Muscle layer of colon (tissue), 2 donors: ENCODE data around the gene STATH.

Experiments
- H3K27ac ChIP-seq: one replicate; pipeline ENCODE4 v1.7.0; 2013; ENCODE audit warnings: low read depth, mild to moderate bottlenecking, low read length, moderate library complexity
- H3K27me3 ChIP-seq, 2 donors: one replicate each; pipeline ENCODE4 v1.7.0; 2013; ENCODE audit warnings: low read length in 2 of 2, mild to moderate bottlenecking in 2 of 2; ENCODE audit not compliant: insufficient read depth in 2 of 2, control insufficient read depth in 1 of 2
- H3K36me3 ChIP-seq: one replicate; pipeline ENCODE4 v1.7.0; 2013; ENCODE audit warnings: mild to moderate bottlenecking, low read length; ENCODE audit not compliant: insufficient read depth
- H3K4me1 ChIP-seq: one replicate; pipeline ENCODE4 v1.7.0; 2013; ENCODE audit warnings: mild to moderate bottlenecking, low read length; ENCODE audit not compliant: insufficient read depth
- H3K4me3 ChIP-seq, 2 donors: one replicate each; pipeline ENCODE4 v1.7.0; 2013; ENCODE audit warnings: low read length in 2 of 2, low read depth in 1 of 2, mild to moderate bottlenecking in 1 of 2, moderate library complexity in 1 of 2
- H3K9ac ChIP-seq: one replicate; pipeline ENCODE4 v1.7.0; 2013; ENCODE audit warnings: low read length
- H3K9me3 ChIP-seq: one replicate; pipeline ENCODE4 v1.7.0; 2013; ENCODE audit warnings: mild to moderate bottlenecking, low read length
- donor health status: abdominal sarcoma.
- donor health status: Adenocarcinoma of cecum.

The STATH gene

GRCh38 chr4:69995526-69996016 lies at the start of gene STATH:
STATH (plus strand) TSS chr4:69995966; CDS start chr4:69998438, 2,472 bp downstream.
- H3K9ac ChIP-seq: no peak within 1 kb of the TSS
- no peak within 1 kb of the TSS for H3K27ac ChIP-seq
- no peaks in the 10 kb centered on the region for H3K27me3 ChIP-seq
- H3K4me3 ChIP-seq: no peak within 1 kb of the TSS
- no peaks in the 10 kb centered on the region for H3K9me3 ChIP-seq
- H3K4me1 ChIP-seq: no peaks in the 10 kb centered on the region
- H3K36me3 ChIP-seq: no peaks in the 10 kb centered on the region

GRCh38 chr4:69951602-69952001 lies 44.2 kb upstream of the STATH start:
- no peaks in the 10 kb centered on the region for H3K4me1 ChIP-seq
- H3K27me3 ChIP-seq: no peaks in the 10 kb centered on the region
- H3K9ac ChIP-seq: no peak overlapping the region
- H3K36me3 ChIP-seq: no peaks in the 10 kb centered on the region
- no peaks in the 10 kb centered on the region for H3K9me3 ChIP-seq
- no peak overlapping the region for H3K27ac ChIP-seq
- no peak overlapping the region for H3K4me3 ChIP-seq

- Histone ChIP-seq H3K9ac (no peak overlapping the region), H3K27ac (no peak overlapping the region)
These were observed 38.6 kb upstream of the STATH start for GRCh38 chr4:69957209-69957608.

GRCh38 chr4:69965628-69966027 lies 30.1 kb upstream of the STATH start, which contains the start of gene CSN2:
CSN2 (minus strand) TSS chr4:69965728; CDS start chr4:69960995, 4,733 bp downstream.
- H3K9me3 ChIP-seq: no peaks in the 10 kb centered on the region
- H3K9ac ChIP-seq: no peak within 1 kb of the TSS
- no peak within 1 kb of the TSS for H3K4me3 ChIP-seq
- H3K27me3 ChIP-seq: no peaks in the 10 kb centered on the region
- H3K27ac ChIP-seq: no peak within 1 kb of the TSS
- H3K4me1 ChIP-seq: no peaks in the 10 kb centered on the region
- H3K36me3 ChIP-seq: no peaks in the 10 kb centered on the region

More at GRCh38 chr4:69957209-69957608, 38.6 kb upstream of the STATH start:
- H3K4me3 ChIP-seq: no peak overlapping the region
- no peaks in the 10 kb centered on the region for H3K4me1 ChIP-seq
- H3K27me3 ChIP-seq: no peaks in the 10 kb centered on the region
- no peaks in the 10 kb centered on the region for H3K9me3 ChIP-seq
- no peaks in the 10 kb centered on the region for H3K36me3 ChIP-seq

GRCh38 chr4:69970071-69970470 lies 25.7 kb upstream of the STATH start:
- Histone ChIP-seq H3K4me3 (no peak overlapping the region), H3K27me3 (no peaks in the 10 kb centered on the region), H3K9ac (no peak overlapping the region), H3K27ac (no peak overlapping the region), H3K4me1 (no peaks in the 10 kb centered on the region), H3K9me3 (no peaks in the 10 kb centered on the region), H3K36me3 (no peaks in the 10 kb centered on the region)

GRCh38 chr4:69974631-69975030 lies 21.1 kb upstream of the STATH start:
- Histone ChIP-seq H3K4me1 (no peaks in the 10 kb centered on the region), H3K4me3 (no peak overlapping the region), H3K9ac (no peak overlapping the region), H3K27me3 (no peaks in the 10 kb centered on the region), H3K36me3 (no peaks in the 10 kb centered on the region), H3K9me3 (no peaks in the 10 kb centered on the region), H3K27ac (no peak overlapping the region)

- Histone ChIP-seq H3K27me3 (no peaks in the 10 kb centered on the region), H3K36me3 (no peaks in the 10 kb centered on the region), H3K27ac (no peak overlapping the region), H3K4me3 (no peak overlapping the region), H3K9me3 (no peaks in the 10 kb centered on the region), H3K4me1 (no peaks in the 10 kb centered on the region), H3K9ac (no peak overlapping the region)
These were observed 18.2 kb upstream of the STATH start for GRCh38 chr4:69977582-69977981.

GRCh38 chr4:69984030-69984443 lies 11.7 kb upstream of the STATH start:
- no peak overlapping the region for H3K9ac ChIP-seq
- H3K4me1 ChIP-seq: peaks cover 8% of the 10 kb centered on the region
- H3K4me3 ChIP-seq: no peak overlapping the region
- H3K9me3 ChIP-seq: no peaks in the 10 kb centered on the region
- H3K27me3 ChIP-seq: no peaks in the 10 kb centered on the region
- H3K27ac ChIP-seq: no peak overlapping the region
- no peaks in the 10 kb centered on the region for H3K36me3 ChIP-seq

GRCh38 chr4:69986663-69987062 lies 9.1 kb upstream of the STATH start:
- H3K27ac ChIP-seq: no peak overlapping the region
- no peak overlapping the region for H3K9ac ChIP-seq
- H3K4me1 ChIP-seq: peaks cover 8% of the 10 kb centered on the region
- H3K4me3 ChIP-seq: no peak overlapping the region
- H3K27me3 ChIP-seq: no peaks in the 10 kb centered on the region
- H3K36me3 ChIP-seq: no peaks in the 10 kb centered on the region
- H3K9me3 ChIP-seq: no peaks in the 10 kb centered on the region

- Histone ChIP-seq H3K36me3 (no peaks in the 10 kb centered on the region), H3K4me3 (no peak overlapping the region), H3K9ac (no peak overlapping the region), H3K4me1 (no peaks in the 10 kb centered on the region), H3K9me3 (no peaks in the 10 kb centered on the region), H3K27ac (no peak overlapping the region), H3K27me3 (no peaks in the 10 kb centered on the region)
These were observed 4.8 kb upstream of the STATH start for GRCh38 chr4:69991016-69991415.

GRCh38 chr4:69994782-69995181 lies 984 bp upstream of the STATH start:
- no peaks in the 10 kb centered on the region for H3K27me3 ChIP-seq
- H3K4me3 ChIP-seq: no peak overlapping the region
- no peak overlapping the region for H3K9ac ChIP-seq
- no peaks in the 10 kb centered on the region for H3K36me3 ChIP-seq
- no peak overlapping the region for H3K27ac ChIP-seq
- H3K4me1 ChIP-seq: no peaks in the 10 kb centered on the region
- H3K9me3 ChIP-seq: no peaks in the 10 kb centered on the region

- Histone ChIP-seq H3K36me3 (no peaks in the 10 kb centered on the region), H3K9ac (no peak overlapping the region), H3K4me1 (no peaks in the 10 kb centered on the region), H3K9me3 (no peaks in the 10 kb centered on the region), H3K27me3 (no peaks in the 10 kb centered on the region), H3K4me3 (no peak overlapping the region), H3K27ac (no peak overlapping the region)
These were observed 3.7 kb downstream of the STATH start for GRCh38 chr4:69999420-69999819.
